CD4-positive, alpha-beta memory T cell (primary cell): ENCODE results near the gene DDAH1. TPM values are rescaled to one million over a fixed set of nuclear protein-coding genes. Genes with fewer than 3 reads are reported as not detected.

Experiments used
- CTCF ChIA-PET: fragments of 350-600 bp; sonication (Branson Sonifier 250); formaldehyde crosslinking; loops from one replicate; lab custom pipeline; 2021; ENCODE audit warnings: inconsistent platforms; ENCODE audit not compliant: partially characterized antibody; lab: Charles Lee
- POLR2A ChIA-PET: fragments of 350-600 bp; sonication (Branson Sonifier 250); formaldehyde crosslinking; loops from one replicate; lab custom pipeline; 2021; ENCODE audit not compliant: partially characterized antibody; lab: Charles Lee
- DNase-seq, 5 donors: peaks; one replicate each; pipeline versions ENCODE4 v3.0.0 to v3.0.0-alpha.2; 2020 to 2022; ENCODE audit warnings: mixed read lengths in 1 of 5
- H3K27ac ChIP-seq: one replicate; pipeline ENCODE4 v1.7.0; 2013; ENCODE audit warnings: low read depth, low read length
- H3K27me3 ChIP-seq: 2 replicates; pipeline ENCODE4 v1.7.0; 2013; ENCODE audit warnings: mild to moderate bottlenecking, low read length, moderate library complexity; ENCODE audit not compliant: insufficient read depth
- H3K36me3 ChIP-seq: 2 replicates; pipeline ENCODE4 v1.7.0; 2013; ENCODE audit warnings: mild to moderate bottlenecking, low read length, moderate library complexity; ENCODE audit not compliant: insufficient read depth
- H3K4me1 ChIP-seq: 2 replicates; pipeline ENCODE4 v1.7.0; 2013; ENCODE audit warnings: mild to moderate bottlenecking, low read length, moderate library complexity; ENCODE audit not compliant: insufficient read depth
- H3K4me3 ChIP-seq, 2 donors: one replicate each; pipeline ENCODE4 v1.7.0; 2013; ENCODE audit warnings: low read length in 2 of 2, mild to moderate bottlenecking in 1 of 2
- H3K9me3 ChIP-seq, 2 donors: one replicate each; pipeline ENCODE4 v1.7.0; 2013; ENCODE audit warnings: low read length in 2 of 2, control low read depth in 1 of 2; ENCODE audit not compliant: control insufficient read depth in 1 of 2
- H3K27ac Mint-ChIP-seq, 7 donors: one replicate each; pipeline ENCODE4 v1.8.0; 2020 to 2021; ENCODE audit warnings: mixed read lengths in 7 of 7, mild to moderate bottlenecking in 6 of 7, inconsistent platforms in 3 of 7, moderate library complexity in 3 of 7
- H3K27me3 Mint-ChIP-seq, 2 donors: one replicate each; pipeline ENCODE4 v1.8.0; 2020 to 2021; ENCODE audit warnings: mixed read lengths in 2 of 2
- H3K36me3 Mint-ChIP-seq, 2 donors: one replicate each; pipeline ENCODE4 v1.8.0; 2020 to 2021; ENCODE audit warnings: mixed read lengths in 2 of 2, inconsistent platforms in 1 of 2, mild to moderate bottlenecking in 1 of 2
- H3K4me1 Mint-ChIP-seq, 4 donors: one replicate each; pipeline ENCODE4 v1.8.0; 2020 to 2021; ENCODE audit warnings: mixed read lengths in 4 of 4, mild to moderate bottlenecking in 1 of 4
- H3K4me3 Mint-ChIP-seq, 8 donors: one replicate each; pipeline ENCODE4 v1.8.0; 2020 to 2021; ENCODE audit warnings: mixed read lengths in 8 of 8, mild to moderate bottlenecking in 7 of 8, moderate library complexity in 6 of 8, inconsistent platforms in 3 of 8
- H3K9me3 Mint-ChIP-seq, 8 donors: one replicate each; pipeline ENCODE4 v1.8.0; 2020 to 2021; ENCODE audit warnings: mixed read lengths in 8 of 8, mild to moderate bottlenecking in 5 of 8, inconsistent platforms in 3 of 8, moderate library complexity in 1 of 8
- intact Hi-C: fragments of 100-400 bp; cut with micrococcal nuclease; formaldehyde crosslinking; loops from one replicate; pipeline ENCODE4 v1.15.1; 2023
- polyA plus RNA-seq, 2 donors: library from polyadenylated mRNA; unstranded; fragments of 300-500 nt; fragmentation: Illumina TruSeq; gene quantifications; one replicate each; pipeline ENCODE4 v1.2.3, GENCODE V29; 2021
- total RNA-seq, 2 experiments: library from RNA; stranded (reverse); gene quantifications; one replicate each; pipeline ENCODE4 v1.2.3, GENCODE V29; 2021

The DDAH1 gene
- total and polyA plus RNA-seq, 4 experiments from 2014 or later: not detected

GRCh38 chr1:85420199-85420598 lies 44.8 kb downstream of the DDAH1 start:
- H3K27me3 ChIP-seq: no peaks in the 10 kb centered on the region
- H3K27me3 Mint-ChIP-seq: peaks cover 3 to 6% of the 10 kb centered on the region in 2 donors
- no peaks in the 10 kb centered on the region for H3K9me3 ChIP-seq
- H3K9me3 Mint-ChIP-seq: peaks cover 0 to 24% (median 12%) of the 10 kb centered on the region in 8 donors
- H3K4me1 Mint-ChIP-seq: no peaks in the 10 kb centered on the region
- H3K4me3 Mint-ChIP-seq: no peak overlapping the region
- intact Hi-C loops: no loop called here
- CTCF ChIA-PET: no interaction called here
- H3K36me3 ChIP-seq: no peaks in the 10 kb centered on the region
- H3K27ac Mint-ChIP-seq: no peak overlapping the region
- DNase-seq: no peak
- H3K4me3 ChIP-seq: no peak overlapping the region
- no peaks in the 10 kb centered on the region for H3K4me1 ChIP-seq
- no peak overlapping the region for H3K27ac ChIP-seq
- no peaks in the 10 kb centered on the region for H3K36me3 Mint-ChIP-seq
- POLR2A ChIA-PET: no interaction called here

GRCh38 chr1:85417876-85418275 lies 47.1 kb downstream of the DDAH1 start:
- intact Hi-C loops: no loop called here
- H3K4me3 ChIP-seq: no peak overlapping the region
- no peaks in the 10 kb centered on the region for H3K36me3 Mint-ChIP-seq
- no peaks in the 10 kb centered on the region for H3K36me3 ChIP-seq
- no peaks in the 10 kb centered on the region for H3K4me1 ChIP-seq
- no peaks in the 10 kb centered on the region for H3K9me3 ChIP-seq
- no peak overlapping the region for H3K4me3 Mint-ChIP-seq
- peaks cover 0 to 24% (median 12%) of the 10 kb centered on the region in 8 donors for H3K9me3 Mint-ChIP-seq
- no peak for DNase-seq
- ChIA-PET CTCF (interaction anchor here (0.6 kb wide), 1 partner anchor 94 kb away, joined by 4 read pairs; no protein-coding TSS in a partner anchor), POLR2A (no interaction called here)
- H3K27me3 Mint-ChIP-seq: peaks cover 2 to 3% of the 10 kb centered on the region in 2 donors
- H3K27ac Mint-ChIP-seq: no peak overlapping the region
- H3K27me3 ChIP-seq: no peaks in the 10 kb centered on the region
- no peak overlapping the region for H3K27ac ChIP-seq
- no peaks in the 10 kb centered on the region for H3K4me1 Mint-ChIP-seq

- Mint-ChIP-seq H3K27me3 (peaks cover 0 to 2% of the 10 kb centered on the region in 2 donors), H3K27ac (no peak overlapping the region), H3K4me1 (no peaks in the 10 kb centered on the region), H3K9me3 (peaks cover 0 to 24% (median 12%) of the 10 kb centered on the region in 8 donors), H3K4me3 (no peak overlapping the region), H3K36me3 (no peaks in the 10 kb centered on the region)
- H3K4me3 ChIP-seq: no peak overlapping the region
- no peaks in the 10 kb centered on the region for H3K27me3 ChIP-seq
- H3K9me3 ChIP-seq: no peaks in the 10 kb centered on the region
- no peaks in the 10 kb centered on the region for H3K36me3 ChIP-seq
- ChIA-PET CTCF (no interaction called here), POLR2A (no interaction called here)
- no peaks in the 10 kb centered on the region for H3K4me1 ChIP-seq
- intact Hi-C loops: no loop called here
- H3K27ac ChIP-seq: no peak overlapping the region
- DNase-seq: no peak
Observed at GRCh38 chr1:85417017-85417416, 47.9 kb downstream of the DDAH1 start.

DNA sequence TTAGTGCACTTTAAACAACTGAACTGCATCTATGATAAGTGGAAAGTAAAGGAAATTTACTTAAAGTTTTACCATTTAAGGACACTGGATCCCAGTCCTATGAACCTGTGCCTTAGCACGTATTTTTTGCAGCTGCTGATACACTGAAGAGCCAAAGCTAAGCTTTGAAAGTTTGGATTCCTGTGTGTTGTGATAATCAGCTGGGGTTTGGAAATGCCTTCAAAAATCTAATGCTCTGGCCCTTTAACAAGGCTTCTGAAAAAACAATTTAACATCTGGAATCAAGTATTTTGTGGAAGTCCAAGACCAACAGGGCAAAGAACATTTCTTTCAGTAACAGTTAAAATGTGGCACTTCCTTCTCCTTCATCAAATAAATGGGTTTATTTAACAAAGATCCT lies 51.8 kb downstream of the DDAH1 start:
- intact Hi-C loops: no loop called here
- no peaks in the 10 kb centered on the region for H3K27me3 Mint-ChIP-seq
- ChIA-PET CTCF (no interaction called here), POLR2A (no interaction called here)
- H3K36me3 Mint-ChIP-seq: no peaks in the 10 kb centered on the region
- Histone ChIP-seq H3K36me3 (no peaks in the 10 kb centered on the region), H3K27me3 (no peaks in the 10 kb centered on the region), H3K9me3 (no peaks in the 10 kb centered on the region), H3K27ac (no peak overlapping the region), H3K4me3 (no peak overlapping the region), H3K4me1 (no peaks in the 10 kb centered on the region)
- peaks cover 0 to 2% (median 0%) of the 10 kb centered on the region in 8 donors for H3K9me3 Mint-ChIP-seq
- H3K4me1 Mint-ChIP-seq: no peaks in the 10 kb centered on the region
- no peak overlapping the region for H3K4me3 Mint-ChIP-seq
- DNase-seq: no peak
- no peak overlapping the region for H3K27ac Mint-ChIP-seq

DNA sequence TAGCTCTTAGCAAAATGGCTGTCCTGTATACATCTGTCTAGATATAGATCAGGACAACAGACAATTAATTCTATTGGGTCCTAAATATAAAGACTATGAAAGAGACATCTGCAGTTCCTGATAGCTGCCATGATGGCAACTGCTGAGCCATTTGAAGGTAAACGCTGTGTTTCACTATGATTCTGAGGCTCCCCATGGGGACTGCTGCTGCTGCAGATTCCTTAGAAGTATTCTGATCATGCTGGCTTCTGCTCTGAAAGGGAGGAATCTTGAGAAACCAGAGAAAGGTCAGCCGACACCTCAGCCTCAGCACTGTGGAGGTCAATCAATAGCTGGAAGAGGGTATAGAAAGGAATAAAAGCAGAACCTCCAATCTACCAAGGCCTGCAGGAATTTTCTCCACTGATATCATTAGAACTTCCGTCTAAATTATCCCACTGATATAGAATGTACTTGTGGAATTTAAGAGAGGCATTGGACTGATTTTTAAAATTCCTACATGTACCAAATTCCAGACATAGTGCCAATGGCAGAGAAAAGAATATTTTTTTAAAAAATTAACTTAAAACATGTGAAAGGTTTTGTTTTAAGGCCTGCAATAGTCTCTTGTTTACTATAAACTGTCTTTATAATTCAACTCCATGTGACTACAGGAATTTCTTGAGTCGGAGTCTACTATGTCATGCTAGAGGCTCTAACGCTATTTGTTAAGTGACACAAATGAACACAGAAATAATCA lies 53.2 kb downstream of the DDAH1 start:
- CTCF ChIA-PET: no interaction called here
- intact Hi-C loops: no loop called here
- H3K9me3 ChIP-seq: no peaks in the 10 kb centered on the region
- DNase-seq: no peak
- H3K27me3 Mint-ChIP-seq: no peaks in the 10 kb centered on the region
- H3K27ac ChIP-seq: no peak overlapping the region
- no peaks in the 10 kb centered on the region for H3K36me3 Mint-ChIP-seq
- H3K9me3 Mint-ChIP-seq: no peaks in the 10 kb centered on the region
- no peaks in the 10 kb centered on the region for H3K4me1 Mint-ChIP-seq
- no peak overlapping the region for H3K4me3 ChIP-seq
- POLR2A ChIA-PET: no interaction called here
- H3K27me3 ChIP-seq: no peaks in the 10 kb centered on the region
- H3K4me3 Mint-ChIP-seq: no peak overlapping the region
- H3K36me3 ChIP-seq: no peaks in the 10 kb centered on the region
- H3K27ac Mint-ChIP-seq: no peak overlapping the region
- H3K4me1 ChIP-seq: no peaks in the 10 kb centered on the region

GRCh38 chr1:85409516-85409915 lies 55.4 kb downstream of the DDAH1 start:
- H3K27me3 ChIP-seq: no peaks in the 10 kb centered on the region
- H3K9me3 ChIP-seq: no peaks in the 10 kb centered on the region
- POLR2A ChIA-PET: no interaction called here
- Mint-ChIP-seq H3K9me3 (no peaks in the 10 kb centered on the region), H3K36me3 (no peaks in the 10 kb centered on the region), H3K4me3 (no peak overlapping the region), H3K27me3 (no peaks in the 10 kb centered on the region), H3K27ac (no peak overlapping the region), H3K4me1 (no peaks in the 10 kb centered on the region)
- intact Hi-C loops: no loop called here
- no peaks in the 10 kb centered on the region for H3K36me3 ChIP-seq
- DNase-seq: no peak
- CTCF ChIA-PET: no interaction called here
- no peaks in the 10 kb centered on the region for H3K4me1 ChIP-seq
- no peak overlapping the region for H3K4me3 ChIP-seq
- H3K27ac ChIP-seq: no peak overlapping the region

DNA sequence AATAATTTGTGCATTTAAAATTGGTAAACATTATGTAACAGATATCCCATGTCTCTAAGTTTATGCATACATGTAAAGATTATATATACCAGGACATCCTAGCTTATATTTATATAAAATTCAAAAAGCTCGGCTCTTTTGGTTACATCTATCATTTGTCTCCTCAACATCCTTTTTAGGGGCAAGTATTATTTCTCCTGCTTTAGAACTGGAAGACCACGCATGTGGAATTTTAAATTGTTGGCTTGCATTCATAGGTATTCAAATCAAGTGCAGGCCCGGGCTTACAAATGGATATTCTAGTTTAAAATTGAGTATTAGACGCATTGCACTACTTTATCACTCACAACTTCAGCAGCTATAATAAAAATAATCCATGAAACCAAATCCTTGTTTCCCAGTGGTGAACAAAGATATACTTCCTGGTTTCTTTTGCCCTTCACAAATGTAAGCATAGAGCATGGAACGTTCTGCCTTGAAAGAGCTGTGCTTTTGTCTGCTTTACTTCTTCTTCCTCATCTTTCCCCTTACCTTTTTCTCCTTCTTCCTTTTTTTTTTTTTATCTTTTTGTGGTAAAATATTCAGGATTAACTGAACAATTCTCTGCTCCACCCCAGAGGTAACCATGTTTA lies 57.1 kb downstream of the DDAH1 start:
- POLR2A ChIA-PET: no interaction called here

More for the DNA sequence above, 57.1 kb downstream of the DDAH1 start:
- Histone ChIP-seq H3K27me3 (no peaks in the 10 kb centered on the region), H3K36me3 (no peaks in the 10 kb centered on the region), H3K4me3 (no peak overlapping the region), H3K9me3 (no peaks in the 10 kb centered on the region), H3K4me1 (no peaks in the 10 kb centered on the region), H3K27ac (no peak overlapping the region)
- H3K4me1 Mint-ChIP-seq: no peaks in the 10 kb centered on the region
- CTCF ChIA-PET: no interaction called here
- DNase-seq: no peak
- no peaks in the 10 kb centered on the region for H3K36me3 Mint-ChIP-seq
- H3K27me3 Mint-ChIP-seq: no peaks in the 10 kb centered on the region
- intact Hi-C loops: no loop called here
- no peak overlapping the region for H3K4me3 Mint-ChIP-seq
- no peak overlapping the region for H3K27ac Mint-ChIP-seq
- no peaks in the 10 kb centered on the region for H3K9me3 Mint-ChIP-seq
